SIG-M5 treated with dmso at 0.1 percent for 504 hours (cell line): ENCODE results near the gene THSD4.

ENCODE experiments used
- DNase-seq: peaks from one replicate; lab custom pipeline; 2025; ENCODE audit not compliant: unreplicated experiment; lab: John Stamatoyannopoulos, UW

Gene THSD4

DNA sequence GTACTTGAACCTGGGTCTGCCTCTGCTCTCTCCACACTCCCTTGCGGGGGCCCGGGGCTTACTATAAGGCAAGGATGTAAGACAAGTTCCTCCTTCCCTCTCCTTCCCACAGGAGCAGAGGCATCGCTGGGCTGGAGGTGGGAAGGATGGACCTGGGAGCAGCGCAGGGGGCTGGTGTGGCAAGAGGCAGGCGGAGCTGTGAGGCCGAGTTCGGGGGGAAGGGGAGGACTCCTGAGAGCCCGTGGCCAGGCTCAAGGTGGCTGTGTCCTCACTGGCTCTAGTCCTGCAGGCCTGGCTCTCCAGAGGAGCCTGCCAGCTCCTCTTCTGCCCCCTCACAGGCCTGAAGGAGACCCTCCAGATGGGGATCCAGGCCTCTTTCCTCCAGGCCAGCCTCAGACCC, 694.1 kb downstream of the THSD4 start:
- no peak for DNase-seq

DNA sequence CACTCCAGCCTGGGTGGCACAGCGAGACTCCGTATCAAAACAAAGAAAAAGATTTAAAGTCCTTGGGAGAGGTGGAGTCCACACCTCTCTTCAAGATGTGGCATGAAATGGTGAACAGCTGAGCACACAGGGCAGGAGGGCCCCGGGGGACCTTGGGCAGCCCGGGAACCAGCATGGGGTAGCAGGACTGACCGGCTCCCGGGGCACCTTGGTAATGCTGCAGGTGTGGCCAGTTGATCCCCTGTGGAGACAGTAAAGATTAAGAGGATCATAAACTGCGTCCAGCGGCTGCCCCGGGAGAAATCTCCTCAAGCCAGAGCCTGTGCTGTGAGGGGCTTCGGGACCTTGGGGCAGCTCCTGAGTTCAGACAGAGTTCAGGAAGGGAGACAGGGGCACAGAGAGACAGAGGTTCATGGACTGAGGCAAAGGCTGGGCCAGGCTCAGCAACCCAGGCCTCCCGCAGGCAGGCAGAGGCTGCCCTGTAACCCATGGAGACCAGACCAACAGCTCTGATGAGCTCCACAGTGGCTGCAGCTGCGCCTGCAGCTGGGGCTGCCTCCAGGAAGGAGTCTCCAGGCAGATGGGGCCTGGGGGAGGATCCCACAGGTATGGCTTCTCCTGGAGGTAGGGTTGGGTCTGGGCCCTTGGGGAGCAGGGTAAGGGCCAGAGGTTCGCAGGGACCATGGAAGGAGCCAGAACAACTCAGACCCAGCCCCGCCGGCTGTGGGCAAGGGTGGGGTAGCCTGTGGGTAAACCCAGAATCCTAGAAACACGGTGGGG, 695.2 kb downstream of the THSD4 start, which contains the start of gene NR2E3:
TSS of gene NR2E3 (plus strand) at position 299 of the 780 bp plus-strand sequence. CDS start at position 489, 190 bp downstream.
- DNase-seq, result no peak

DNA sequence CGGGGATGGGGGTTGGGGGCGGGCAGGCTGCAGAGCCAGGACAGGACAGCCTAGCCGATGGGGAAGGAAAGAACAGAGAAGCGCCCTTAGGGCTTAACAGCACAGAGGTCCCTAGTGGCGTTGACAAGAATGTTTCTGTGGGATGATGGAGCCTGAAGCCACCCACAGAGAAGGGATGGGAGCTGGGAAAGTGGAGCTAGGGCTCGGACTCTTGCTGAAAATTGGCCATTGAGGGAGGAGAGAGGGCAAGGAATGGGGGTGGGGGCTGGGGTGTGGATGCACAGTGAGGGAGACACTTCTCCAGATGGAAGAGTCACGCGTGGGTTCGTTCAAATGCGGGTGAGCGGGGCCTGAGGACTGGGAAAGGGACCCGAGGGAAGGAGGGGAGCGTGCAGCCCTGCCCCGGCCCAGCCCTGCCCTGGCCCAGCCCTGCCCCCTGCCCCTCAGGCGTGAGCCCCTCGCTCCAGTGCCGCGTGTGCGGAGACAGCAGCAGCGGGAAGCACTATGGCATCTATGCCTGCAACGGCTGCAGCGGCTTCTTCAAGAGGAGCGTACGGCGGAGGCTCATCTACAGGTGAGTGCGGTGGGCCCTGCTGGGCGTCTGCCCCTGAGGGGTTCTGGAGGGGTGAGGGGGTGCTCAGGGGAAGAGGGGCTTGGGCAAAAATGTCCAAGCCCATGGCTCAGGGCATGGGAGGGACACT, 695.9 kb downstream of the THSD4 start:
- no peak for DNase-seq

DNA sequence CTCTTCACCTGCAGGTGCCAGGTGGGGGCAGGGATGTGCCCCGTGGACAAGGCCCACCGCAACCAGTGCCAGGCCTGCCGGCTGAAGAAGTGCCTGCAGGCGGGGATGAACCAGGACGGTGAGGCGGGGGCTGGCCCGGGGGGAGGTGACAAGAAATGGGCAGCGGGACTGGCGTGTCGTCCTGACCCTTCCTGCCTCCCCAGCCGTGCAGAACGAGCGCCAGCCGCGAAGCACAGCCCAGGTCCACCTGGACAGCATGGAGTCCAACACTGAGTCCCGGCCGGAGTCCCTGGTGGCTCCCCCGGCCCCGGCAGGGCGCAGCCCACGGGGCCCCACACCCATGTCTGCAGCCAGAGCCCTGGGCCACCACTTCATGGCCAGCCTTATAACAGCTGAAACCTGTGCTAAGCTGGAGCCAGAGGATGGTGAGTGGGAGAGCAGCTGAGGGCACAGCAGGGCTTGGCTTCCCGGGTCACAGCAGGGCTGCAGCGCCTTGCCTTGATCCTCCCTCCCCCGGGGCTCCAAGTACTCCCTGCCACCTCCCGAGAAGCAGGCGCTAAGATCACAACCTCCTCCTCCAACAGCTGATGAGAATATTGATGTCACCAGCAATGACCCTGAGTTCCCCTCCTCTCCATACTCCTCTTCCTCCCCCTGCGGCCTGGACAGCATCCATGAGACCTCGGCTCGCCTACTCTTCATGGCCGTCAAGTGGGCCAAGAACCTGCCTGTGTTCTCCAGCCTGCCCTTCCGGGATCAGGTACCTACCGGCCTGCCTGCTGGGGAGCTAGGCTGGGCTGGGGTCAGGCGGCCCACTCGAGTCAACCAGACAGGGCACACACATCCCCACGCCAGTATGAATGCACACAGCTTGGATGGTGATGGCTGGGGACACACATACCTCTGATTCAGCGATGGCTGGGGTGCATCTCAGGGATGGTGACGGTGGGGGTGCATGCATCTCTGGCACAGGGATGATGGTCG, 696.8 kb downstream of the THSD4 start:
- DNase-seq, result no peak

DNA sequence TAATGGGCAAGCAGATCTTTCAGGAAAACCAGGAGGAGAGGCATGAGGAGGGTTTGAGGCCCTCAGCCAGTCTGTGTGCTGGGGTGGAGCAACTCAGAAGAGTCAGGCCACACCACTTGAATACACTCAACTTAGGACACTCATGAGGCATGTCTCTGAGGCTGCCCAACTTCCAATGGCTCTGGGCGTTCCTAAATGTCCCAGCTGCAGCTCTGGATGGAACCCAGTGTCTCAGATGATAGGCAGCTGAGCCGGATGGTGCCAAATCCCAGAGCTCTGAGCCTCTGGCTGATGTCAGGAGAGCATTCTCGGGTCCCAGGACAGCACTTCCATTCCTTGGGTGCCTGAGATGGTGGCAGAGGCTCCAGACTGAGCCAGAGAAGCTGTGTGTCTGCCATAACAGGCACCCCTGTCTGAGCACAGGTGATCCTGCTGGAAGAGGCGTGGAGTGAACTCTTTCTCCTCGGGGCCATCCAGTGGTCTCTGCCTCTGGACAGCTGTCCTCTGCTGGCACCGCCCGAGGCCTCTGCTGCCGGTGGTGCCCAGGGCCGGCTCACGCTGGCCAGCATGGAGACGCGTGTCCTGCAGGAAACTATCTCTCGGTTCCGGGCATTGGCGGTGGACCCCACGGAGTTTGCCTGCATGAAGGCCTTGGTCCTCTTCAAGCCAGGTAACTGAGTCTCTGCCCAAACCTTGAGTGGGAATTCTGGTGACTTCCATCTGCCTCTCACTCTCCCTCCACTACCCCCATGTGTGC, 697.9 kb downstream of the THSD4 start:
- no peak for DNase-seq

DNA sequence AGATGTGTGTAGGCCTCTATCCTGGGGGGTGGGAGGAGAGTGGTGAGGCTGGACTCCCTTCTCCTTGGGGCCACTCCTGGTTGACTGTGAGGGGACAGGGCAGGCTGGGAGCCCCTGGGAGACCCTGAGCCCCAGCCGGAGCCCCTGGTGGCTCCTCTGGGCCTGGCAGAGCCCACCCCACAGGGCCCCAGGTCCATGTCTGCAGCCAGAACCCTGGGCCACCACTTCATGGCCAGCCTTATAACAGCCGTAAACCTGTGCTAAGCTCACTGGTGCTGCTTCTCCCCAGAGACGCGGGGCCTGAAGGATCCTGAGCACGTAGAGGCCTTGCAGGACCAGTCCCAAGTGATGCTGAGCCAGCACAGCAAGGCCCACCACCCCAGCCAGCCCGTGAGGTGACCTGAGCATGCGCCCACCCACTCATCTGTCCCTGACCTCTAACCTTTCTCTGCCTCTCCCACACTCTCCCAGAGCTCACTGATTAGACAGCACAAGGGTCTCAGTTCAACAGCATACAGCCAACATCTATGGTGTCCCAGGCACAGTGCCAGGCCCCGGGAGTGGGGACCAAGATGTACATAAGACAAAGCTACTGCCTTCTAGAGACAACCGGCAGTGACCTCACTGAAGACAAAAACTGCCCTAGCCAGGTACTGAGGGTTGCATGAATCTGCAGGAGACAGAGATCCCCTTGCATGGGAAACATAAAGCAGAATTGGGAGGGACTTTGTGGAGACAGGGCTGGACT, 698.6 kb downstream of the THSD4 start:
- DNase-seq, result no peak

DNA sequence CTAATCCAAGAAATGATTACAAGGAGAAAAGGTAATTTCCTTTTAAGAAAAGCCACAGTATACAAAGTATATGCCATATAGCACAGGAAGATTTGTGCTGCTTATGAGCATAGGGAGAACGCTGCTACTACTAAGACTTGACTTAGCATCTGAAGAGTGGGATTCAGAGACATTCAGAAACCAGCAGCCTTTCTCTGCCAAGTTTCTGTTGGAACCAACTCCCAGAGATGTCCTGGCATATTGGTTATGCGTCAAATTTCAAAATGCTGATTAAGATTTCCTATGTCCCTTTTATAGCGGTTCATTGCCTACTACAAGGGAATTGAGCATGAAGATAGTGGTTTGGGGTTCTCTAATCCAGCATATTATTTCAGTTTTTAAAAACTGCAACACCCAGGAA, 700.0 kb downstream of the THSD4 start:
- DNase-seq, result no peak

DNA sequence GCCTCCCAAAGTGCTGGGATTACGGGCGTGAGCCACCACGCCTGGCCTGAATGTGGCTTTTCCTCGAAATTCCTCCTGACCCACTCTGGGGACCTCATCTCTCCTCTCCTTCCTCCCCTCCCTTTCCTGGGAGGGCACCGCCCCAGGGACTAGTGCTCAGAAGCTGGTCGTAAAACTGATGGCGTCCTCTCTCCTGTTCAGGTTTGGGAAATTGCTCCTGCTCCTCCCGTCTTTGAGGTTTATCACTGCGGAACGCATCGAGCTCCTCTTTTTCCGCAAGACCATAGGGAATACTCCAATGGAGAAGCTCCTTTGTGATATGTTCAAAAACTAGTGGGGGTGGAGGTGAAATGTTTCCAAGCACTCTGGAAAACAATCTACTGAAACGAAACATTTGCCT, 702.1 kb downstream of the THSD4 start:
- DNase-seq, result no peak

DNA sequence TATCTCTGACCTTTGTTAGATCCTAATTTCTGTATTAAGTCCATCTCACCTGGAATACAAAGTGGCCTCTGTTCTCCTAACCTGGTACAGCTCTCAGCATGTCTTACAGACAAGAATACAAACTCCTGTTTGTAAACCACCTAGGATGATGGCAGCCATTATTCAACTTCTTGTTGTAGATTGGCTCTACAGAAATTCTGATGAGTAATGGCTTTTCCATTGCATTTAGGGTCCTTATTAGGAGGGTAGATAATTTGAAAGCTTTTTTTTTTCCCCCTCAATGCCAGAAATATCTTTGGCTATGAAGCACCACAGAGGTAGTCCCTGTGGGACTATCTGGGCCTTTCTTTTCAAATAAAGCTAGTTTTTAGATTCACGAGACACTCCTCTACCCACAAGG, 704.9 kb downstream of the THSD4 start:
- DNase-seq, result no peak

DNA sequence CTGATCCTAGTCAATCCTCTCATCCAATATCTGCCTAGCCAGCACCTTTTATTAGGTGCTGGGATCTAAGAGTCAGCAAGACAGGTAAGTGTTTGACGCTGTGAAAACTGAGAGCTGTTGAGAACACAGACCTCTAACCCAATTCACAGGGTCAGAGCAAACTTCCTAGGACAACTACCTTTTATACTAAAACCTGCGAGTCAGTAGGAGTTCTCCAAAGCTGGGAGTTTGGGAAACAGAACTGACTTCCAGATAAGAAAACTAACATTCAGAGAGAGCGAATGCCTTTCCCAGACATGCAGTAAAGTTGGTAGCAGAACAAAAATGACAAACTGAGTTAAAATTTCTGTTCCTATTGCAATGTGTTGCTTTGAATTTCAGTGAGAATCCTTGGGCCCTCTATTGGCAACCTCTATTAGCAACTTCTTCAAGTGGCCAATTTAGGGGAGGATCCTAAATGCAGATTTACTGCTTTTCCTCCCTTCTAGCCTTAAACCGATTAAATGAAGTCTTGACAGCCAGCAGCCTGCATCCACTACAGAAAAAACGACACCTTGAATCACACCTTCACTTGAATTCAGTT, 706.4 kb downstream of the THSD4 start:
- no peak for DNase-seq

DNA sequence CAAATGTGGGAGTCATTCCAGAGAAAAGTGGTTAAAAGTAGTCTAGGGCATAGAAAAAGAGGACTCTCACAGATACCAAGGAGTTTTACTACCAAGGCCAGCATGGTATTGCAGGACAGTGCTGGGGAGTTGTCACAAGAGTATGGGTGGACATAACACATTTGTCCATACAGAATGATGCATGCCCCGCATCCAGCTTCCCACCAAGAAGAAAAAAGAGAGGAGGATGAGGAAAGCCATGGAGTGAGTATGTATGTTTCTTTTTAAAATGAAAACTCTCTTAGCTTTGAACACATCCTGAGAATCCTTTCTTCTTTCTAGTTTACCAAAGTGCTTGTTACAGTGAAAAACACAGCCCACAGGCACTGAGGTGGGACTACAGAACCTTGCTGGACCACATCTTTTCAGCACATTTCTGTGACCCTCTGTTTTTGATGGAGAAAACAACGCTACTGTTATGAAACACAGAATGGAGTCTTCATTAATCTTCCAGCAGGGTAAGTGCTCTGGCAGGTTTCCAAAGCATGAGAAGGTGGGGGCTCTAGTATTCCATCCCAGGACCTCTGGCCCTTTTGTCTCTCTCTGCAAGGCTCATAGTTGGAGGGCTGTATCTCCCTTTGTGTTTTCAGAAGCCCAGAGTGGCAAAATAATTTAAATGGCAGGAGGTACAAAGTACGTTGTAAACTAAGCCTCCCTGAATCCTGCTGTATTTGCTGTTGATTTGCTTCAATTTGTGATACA, 707.8 kb downstream of the THSD4 start:
- no peak for DNase-seq

DNA sequence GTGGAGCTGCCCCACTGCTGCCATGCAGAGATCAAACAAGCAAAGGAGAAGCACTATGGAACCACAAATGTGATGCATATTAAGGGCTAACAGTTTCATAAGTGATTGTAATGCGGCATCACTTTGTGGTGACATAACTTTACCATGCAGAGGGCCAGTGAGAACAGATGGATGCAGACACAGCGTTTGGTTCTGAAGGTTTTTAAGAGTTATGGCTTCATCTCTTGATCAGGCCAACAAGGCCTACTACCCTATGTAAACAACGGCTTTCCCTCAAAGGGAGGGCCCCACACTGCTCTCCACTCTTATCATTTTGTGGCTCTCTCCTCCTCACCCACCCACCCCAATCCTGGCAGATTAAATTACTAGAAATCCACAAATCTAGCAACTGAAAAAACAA, 708.5 kb downstream of the THSD4 start:
- DNase-seq, result no peak

DNA sequence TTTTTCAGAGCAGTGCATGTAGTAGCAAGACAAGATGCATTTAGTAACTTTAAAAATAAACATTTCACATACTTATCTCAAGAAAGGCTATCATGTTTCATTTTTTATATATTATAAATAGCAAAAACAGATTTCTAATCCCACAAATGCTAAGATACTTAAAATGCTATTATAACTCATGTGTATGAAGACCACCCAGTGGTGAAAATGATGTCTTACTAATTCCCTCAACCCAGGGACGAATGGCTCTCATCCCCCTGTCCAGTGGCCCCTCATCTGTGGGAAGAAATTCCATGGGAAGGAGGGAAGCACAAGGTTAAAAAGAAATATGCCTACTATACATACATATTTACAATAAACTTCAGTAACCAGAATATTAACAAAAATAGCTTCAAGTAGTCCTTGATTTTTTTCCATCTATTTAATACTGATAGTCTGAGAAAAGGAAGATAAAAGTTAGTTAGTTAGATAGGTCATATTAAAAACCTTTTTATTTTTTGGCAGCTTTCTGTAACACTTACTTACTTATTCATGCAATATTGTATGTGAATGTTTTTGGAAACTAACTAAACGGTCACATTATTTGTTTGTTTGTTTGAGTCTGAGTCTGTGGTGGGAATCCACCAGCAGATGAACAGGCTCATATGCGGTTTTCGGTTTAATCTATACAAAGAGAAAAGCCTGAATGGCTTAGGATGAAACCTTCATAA, 709.9 kb downstream of the THSD4 start:
- DNase-seq, result no peak

DNA sequence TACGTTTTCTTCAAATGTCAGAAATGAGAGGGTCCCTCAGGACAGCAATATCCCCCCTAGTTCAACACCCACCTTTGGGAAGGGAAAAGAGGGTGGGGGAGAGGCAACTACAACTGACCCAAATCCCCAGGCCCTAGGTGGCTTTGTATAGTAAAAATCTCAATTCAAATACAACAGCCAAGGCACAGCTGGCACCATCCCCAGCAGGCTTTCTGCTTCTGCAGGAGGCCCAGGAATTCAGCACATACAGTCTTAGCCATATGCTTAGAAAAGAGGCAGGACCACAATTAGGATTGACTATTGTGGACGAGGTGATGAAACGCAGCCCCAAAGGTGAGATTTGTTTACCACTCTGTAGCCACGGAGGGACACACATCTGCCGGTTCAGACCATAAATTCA, 710.9 kb downstream of the THSD4 start:
- DNase-seq, result no peak

DNA sequence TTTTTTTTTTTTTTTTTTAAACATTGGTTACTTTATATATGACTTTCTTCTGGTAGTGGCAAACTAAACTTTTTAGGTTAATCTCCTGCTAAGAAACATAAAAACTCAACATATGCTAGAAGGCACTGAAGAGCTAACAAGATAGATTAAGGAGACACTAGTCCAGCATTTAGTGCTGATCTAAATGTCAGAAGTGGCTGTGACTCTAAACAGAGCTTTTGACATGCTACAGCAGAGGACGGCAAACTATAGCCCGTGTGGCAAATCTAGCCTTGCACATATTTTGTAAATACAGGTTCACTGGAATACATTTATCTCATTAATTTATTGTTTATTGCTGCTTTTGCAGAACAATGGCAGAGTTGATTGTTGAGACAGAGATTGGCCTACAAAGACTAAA, 715.7 kb downstream of the THSD4 start:
- no peak for DNase-seq
